ENCODE results near the gene HOXD10.

HOXD10 gene

DNA sequence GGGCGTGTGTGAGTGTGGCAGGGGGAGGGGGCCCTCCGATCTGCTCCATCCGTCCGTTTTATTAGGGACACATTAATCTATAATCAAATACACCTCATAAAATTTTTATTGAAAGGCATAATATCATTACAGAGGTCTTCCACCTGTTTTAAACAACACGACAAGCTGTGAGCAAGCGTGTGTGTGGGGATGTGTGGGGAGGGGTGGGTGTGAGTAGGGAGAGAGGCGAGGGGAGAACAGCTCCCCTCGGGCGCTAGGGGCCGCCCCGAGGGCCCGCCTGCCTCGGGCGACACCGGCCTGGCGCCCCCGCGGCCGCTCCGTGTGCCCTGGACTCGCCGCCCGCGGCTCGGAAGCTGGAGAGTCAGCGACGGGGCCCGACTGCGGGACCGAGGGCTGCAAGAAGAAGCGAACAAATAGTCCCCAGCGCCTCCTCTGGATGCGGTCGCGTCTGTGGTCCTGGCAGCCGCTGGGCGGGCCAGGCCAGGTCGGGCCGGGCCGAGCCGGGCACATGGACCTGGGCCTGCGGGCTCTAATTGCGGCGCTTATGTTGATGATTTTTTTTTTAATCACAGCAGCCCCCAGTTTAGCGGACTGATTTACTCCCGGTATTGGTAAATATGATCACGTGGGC is 5.6 kb downstream of the HOXD10 start:
- in situ Hi-C loops (cut with MboI; ENCODE audit: low pct_unique_long_range_greater_than_20kb, low sequenced_read_pairs, unreplicated experiment), result loop anchor here (10.0 to 25.0 kb wide), 2 partner anchors 760 to 1033 kb away; no protein-coding TSS in a partner anchor
- DNase-seq (ENCODE audit: low spot score), result no peak
- TF ChIP-seq, protein P1, sequence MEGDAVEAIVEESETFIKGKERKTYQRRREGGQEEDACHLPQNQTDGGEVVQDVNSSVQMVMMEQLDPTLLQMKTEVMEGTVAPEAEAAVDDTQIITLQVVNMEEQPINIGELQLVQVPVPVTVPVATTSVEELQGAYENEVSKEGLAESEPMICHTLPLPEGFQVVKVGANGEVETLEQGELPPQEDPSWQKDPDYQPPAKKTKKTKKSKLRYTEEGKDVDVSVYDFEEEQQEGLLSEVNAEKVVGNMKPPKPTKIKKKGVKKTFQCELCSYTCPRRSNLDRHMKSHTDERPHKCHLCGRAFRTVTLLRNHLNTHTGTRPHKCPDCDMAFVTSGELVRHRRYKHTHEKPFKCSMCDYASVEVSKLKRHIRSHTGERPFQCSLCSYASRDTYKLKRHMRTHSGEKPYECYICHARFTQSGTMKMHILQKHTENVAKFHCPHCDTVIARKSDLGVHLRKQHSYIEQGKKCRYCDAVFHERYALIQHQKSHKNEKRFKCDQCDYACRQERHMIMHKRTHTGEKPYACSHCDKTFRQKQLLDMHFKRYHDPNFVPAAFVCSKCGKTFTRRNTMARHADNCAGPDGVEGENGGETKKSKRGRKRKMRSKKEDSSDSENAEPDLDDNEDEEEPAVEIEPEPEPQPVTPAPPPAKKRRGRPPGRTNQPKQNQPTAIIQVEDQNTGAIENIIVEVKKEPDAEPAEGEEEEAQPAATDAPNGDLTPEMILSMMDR (IDR thresholded peaks at IDR 0.05; ENCODE audit: extremely low read depth, insufficient read depth, missing control alignments), result no peak

DNA sequence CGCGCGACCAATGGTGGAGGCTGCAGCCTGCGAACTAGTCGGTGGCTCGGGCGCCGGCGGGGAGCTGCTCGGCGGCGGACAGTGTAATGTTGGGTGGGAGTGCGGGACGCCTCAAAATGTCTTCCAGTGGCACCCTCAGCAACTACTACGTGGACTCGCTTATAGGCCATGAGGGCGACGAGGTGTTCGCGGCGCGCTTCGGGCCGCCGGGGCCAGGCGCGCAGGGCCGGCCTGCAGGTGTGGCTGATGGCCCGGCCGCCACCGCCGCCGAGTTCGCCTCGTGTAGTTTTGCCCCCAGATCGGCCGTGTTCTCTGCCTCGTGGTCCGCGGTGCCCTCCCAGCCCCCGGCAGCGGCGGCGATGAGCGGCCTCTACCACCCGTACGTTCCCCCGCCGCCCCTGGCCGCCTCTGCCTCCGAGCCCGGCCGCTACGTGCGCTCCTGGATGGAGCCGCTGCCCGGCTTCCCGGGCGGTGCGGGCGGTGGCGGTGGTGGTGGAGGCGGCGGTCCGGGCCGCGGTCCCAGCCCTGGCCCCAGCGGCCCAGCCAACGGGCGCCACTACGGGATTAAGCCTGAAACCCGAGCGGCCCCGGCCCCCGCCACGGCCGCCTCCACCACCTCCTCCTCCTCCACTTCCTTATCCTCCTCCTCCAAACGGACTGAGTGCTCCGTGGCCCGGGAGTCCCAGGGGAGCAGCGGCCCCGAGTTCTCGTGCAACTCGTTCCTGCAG is 6.3 kb downstream of the HOXD10 start, which contains the start of gene HOXD9:
Gene HOXD9 (plus strand): TSS at position 37 of the 728 bp plus-strand sequence. CDS start 50 bp downstream, at position 87.
- TF ChIP-seq, protein P1 (IDR thresholded peaks at IDR 0.05; ENCODE audit: extremely low read depth, insufficient read depth, missing control alignments), result no peak
- in situ Hi-C loops (cut with MboI; ENCODE audit: low pct_unique_long_range_greater_than_20kb, low sequenced_read_pairs, unreplicated experiment), result loop anchor here (10.0 to 25.0 kb wide), 2 partner anchors 761 to 1032 kb away; no protein-coding TSS in a partner anchor
- no peak for DNase-seq (ENCODE audit: low spot score)

DNA sequence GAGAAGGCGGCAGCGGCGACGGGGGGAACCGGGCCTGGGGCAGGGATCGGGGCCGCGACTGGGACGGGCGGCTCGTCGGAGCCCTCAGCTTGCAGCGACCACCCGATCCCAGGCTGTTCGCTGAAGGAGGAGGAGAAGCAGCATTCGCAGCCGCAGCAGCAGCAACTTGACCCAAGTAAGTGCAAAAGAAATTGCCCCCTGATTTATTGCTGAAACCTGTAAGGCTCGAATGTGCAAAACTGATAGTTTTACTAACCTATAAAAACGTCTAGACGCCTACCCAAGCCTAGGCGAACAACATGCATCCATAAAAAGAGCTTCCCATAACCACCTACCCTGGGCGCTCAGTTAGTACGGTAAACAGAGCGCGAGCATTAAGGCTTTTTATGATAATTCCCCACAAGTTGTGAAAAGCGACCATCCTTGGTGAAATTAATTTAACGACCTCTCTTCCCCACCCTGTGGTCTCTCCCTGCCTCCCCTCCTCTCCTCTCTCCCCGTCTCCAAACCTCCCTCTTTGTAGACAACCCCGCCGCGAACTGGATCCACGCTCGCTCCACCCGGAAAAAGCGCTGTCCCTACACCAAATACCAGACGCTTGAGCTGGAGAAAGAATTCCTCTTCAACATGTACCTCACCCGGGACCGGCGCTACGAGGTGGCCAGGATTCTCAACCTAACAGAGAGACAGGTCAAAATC is 7.0 kb downstream of the HOXD10 start:
- TF ChIP-seq, protein P1 (IDR thresholded peaks at IDR 0.05; ENCODE audit: extremely low read depth, insufficient read depth, missing control alignments), result no peak
- DNase-seq (ENCODE audit: low spot score), result no peak
- in situ Hi-C loops (cut with MboI; ENCODE audit: low pct_unique_long_range_greater_than_20kb, low sequenced_read_pairs, unreplicated experiment), result loop anchor here (10.0 to 25.0 kb wide), 2 partner anchors 761 to 1031 kb away; no protein-coding TSS in a partner anchor

DNA sequence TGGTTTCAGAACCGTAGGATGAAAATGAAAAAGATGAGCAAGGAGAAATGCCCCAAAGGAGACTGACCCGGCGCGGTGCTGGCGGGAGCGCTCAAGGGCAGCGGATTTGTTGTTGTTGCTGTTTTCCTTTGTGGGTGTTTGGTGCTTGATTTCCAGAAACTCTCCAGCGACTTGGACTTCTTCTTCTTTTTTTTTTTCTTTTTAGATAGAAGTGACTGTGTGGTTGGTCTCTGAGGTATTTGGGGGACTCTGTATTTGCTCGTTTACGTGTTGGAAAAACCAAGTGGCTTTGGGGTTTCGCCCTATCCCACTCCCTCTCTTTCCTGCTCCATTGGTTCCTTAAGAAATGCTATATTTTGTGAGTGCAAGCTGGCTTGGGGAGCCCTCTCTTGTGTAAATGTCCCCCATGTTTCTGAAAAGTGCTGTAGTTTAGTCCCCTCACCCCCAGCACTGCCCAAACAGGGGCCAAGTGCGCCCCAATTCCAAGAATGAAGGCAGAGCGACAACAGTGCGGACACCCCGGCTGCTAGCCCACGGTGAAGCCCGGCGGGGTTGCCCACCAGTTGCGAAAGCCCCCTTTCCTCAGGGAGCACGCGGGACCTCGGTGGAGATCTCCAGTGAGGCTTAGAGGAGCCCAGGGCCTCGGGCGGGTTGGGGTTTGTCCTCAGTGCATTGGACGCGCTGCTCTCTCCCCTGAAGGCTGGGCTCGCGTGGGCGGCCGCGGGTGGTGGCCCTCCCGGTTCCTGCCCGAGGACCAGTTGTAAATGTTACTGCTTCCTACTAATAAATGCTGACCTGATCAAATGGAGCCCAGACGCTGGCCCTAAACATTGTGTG is 7.8 kb downstream of the HOXD10 start:
- DNase-seq (ENCODE audit: low spot score), result no peak
- in situ Hi-C loops (cut with MboI; ENCODE audit: low pct_unique_long_range_greater_than_20kb, low sequenced_read_pairs, unreplicated experiment), result loop anchor here (10.0 to 25.0 kb wide), 2 partner anchors 762 to 1030 kb away; no protein-coding TSS in a partner anchor
- TF ChIP-seq, protein P1 (IDR thresholded peaks at IDR 0.05; ENCODE audit: extremely low read depth, insufficient read depth, missing control alignments), result no peak

DNA sequence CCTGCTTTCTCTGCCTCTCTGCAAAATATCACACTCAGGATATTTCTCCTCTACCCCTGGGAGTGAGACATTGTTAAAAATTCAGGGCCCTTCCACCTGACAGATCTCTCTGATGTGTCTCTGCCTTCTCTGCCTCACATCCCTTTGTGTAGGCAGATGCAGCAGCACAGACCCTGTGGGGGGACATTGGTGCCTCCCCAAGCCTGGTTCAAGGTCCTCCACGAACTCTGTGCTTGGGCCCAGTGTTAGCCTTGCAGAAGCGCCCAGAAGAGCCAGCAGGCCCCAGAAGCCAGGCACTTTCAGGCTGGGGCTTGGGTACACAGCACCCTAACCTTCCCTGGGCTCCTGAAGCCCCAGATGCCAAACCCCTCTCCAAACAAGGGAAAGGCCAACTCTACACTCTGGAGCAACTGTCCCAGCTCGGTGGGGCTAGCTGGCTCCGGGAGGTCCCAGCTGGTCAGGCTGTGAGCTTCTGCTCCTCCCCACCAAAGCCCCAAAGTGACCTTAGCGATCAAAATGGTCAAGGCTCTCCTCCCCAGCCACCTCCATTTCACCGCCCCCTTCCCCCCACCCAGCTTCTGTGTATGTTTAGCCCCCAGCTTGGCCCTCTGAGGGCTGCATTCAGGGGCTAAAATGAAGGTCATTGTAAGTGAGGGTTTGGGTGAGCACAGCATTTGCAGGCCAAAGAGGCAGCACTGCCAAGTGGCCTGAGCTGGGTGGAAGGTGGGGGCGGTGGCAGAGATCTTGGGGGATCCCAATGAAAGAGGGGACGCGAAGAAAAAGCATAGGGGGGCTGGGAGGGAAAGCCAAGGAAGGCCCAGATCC is 8.6 kb downstream of the HOXD10 start:
- in situ Hi-C loops (cut with MboI; ENCODE audit: low pct_unique_long_range_greater_than_20kb, low sequenced_read_pairs, unreplicated experiment), result loop anchor here (10.0 to 25.0 kb wide), 2 partner anchors 763 to 1030 kb away; no protein-coding TSS in a partner anchor
- TF ChIP-seq, protein P1 (IDR thresholded peaks at IDR 0.05; ENCODE audit: extremely low read depth, insufficient read depth, missing control alignments), result no peak
- no peak for DNase-seq (ENCODE audit: low spot score)

All from GM13977 (cell line).